H1 (cell line): ENCODE data around the gene HSD3B1. TPM values are rescaled to one million over a fixed set of nuclear protein-coding genes. Genes with fewer than 3 reads are reported as not detected.

Source experiments
- CTCF ChIA-PET: fragments of 300-600 bp; sonication (Branson Sonifier 250); formaldehyde crosslinking; loops from one replicate; lab custom pipeline; 2021; ENCODE audit not compliant: partially characterized antibody; lab: Charles Lee
- POLR2A ChIA-PET: fragments of 300-600 bp; sonication (Branson Sonifier 250); formaldehyde crosslinking; loops from one replicate; lab custom pipeline; 2021; ENCODE audit warnings: inconsistent platforms; ENCODE audit not compliant: partially characterized antibody; lab: Charles Lee
- DNase-seq, 2 experiments: peaks; one replicate each; pipeline versions ENCODE4 v3.0.0 to v3.0.0-alpha.2; 2010 to 2022; ENCODE audit warnings: low spot score in 2 of 2, low read depth in 1 of 2, mixed read lengths in 1 of 2
- FAIRE-seq: peaks from 2 replicates; lab custom pipeline; 2011; peaks lifted over from hg19 to GRCh38; lab: Jason Lieb, UNC
- H2AFZ ChIP-seq: 2 replicates; pipeline ENCODE4 v1.8.1; 2012; ENCODE audit warnings: low read length, inconsistent platforms
- H2AK5ac ChIP-seq: 2 replicates; pipeline ENCODE4 v1.6.1; 2013; ENCODE audit warnings: low read depth, low read length
- H2BK120ac ChIP-seq: replicated peaks from 2 replicates; pipeline ENCODE3; 2013; ENCODE audit warnings: low read depth, low read length, inconsistent platforms
- H2BK12ac ChIP-seq: 2 replicates; pipeline ENCODE4 v1.6.1; 2013; ENCODE audit warnings: low read depth, low read length
- H2BK15ac ChIP-seq: 2 replicates; pipeline ENCODE4 v1.6.1; 2013; ENCODE audit warnings: low read length
- H2BK20ac ChIP-seq: 2 replicates; pipeline ENCODE4 v1.6.1; 2013; ENCODE audit warnings: low read length
- H2BK5ac ChIP-seq: 2 replicates; pipeline ENCODE4 v1.6.1; 2013; ENCODE audit warnings: low read depth, low read length
- H3K14ac ChIP-seq: 2 replicates; pipeline ENCODE4 v1.6.1; 2013; ENCODE audit warnings: inconsistent platforms; ENCODE audit not compliant: insufficient read length
- H3K18ac ChIP-seq: 2 replicates; pipeline ENCODE4 v1.6.1; 2013; ENCODE audit warnings: low read length; ENCODE audit errors: extremely low read depth
- H3K23ac ChIP-seq: 2 replicates; pipeline ENCODE4 v1.6.1; 2013; ENCODE audit warnings: inconsistent platforms; ENCODE audit not compliant: insufficient read length
- H3K23me2 ChIP-seq: 2 replicates; pipeline ENCODE4 v1.6.1; 2013; ENCODE audit warnings: low read depth, low read length
- H3K27ac ChIP-seq: 2 replicates; pipeline ENCODE4 v1.6.1; 2011; ENCODE audit warnings: low read depth, low read length, inconsistent platforms
- H3K27me3 ChIP-seq, 4 experiments: replicated peaks in 1 of 4; 1 replicate in 1 of 4; 2 replicates in 3 of 4; pipeline versions ENCODE4 v1.6.1 to v1.8.1; 2011 to 2013; ENCODE audit warnings: low read length in 3 of 4, mild to moderate bottlenecking in 3 of 4, inconsistent platforms in 2 of 4, mixed read lengths in 2 of 4, moderate library complexity in 1 of 4; ENCODE audit not compliant: control insufficient read depth in 3 of 4, insufficient read depth in 3 of 4; ENCODE audit errors: extremely low read depth in 1 of 4
- H3K36me3 ChIP-seq, 4 experiments: 2 replicates each; pipeline versions ENCODE4 v1.6.1 to v1.8.1; 2011 to 2013; ENCODE audit warnings: mild to moderate bottlenecking in 4 of 4, low read length in 3 of 4, moderate library complexity in 2 of 4, control low read depth in 1 of 4, inconsistent platforms in 1 of 4; ENCODE audit not compliant: insufficient read depth in 4 of 4, control insufficient read depth in 2 of 4
- H3K4ac ChIP-seq: replicated peaks from 2 replicates; pipeline ENCODE3; 2013; ENCODE audit warnings: low read length, low read depth, mixed read lengths, inconsistent platforms; ENCODE audit not compliant: insufficient read length
- H3K4me1 ChIP-seq, 4 experiments: replicated peaks in 1 of 4; 1 replicate in 1 of 4; 2 replicates in 3 of 4; pipeline versions ENCODE4 v1.6.1 to v1.8.1; 2011 to 2013; ENCODE audit warnings: low read length in 3 of 4, inconsistent platforms in 2 of 4, mixed read lengths in 1 of 4; ENCODE audit not compliant: insufficient read depth in 4 of 4, control insufficient read depth in 3 of 4
- H3K4me2 ChIP-seq, 2 experiments: 2 replicates each; pipeline versions ENCODE4 v1.6.1 to v1.8.1; 2011 to 2013; ENCODE audit warnings: low read depth in 2 of 2, low read length in 2 of 2, control low read depth in 1 of 2, inconsistent platforms in 1 of 2, mild to moderate bottlenecking in 1 of 2; ENCODE audit not compliant: insufficient read depth in 1 of 2
- H3K4me3 ChIP-seq, 4 experiments: fragments of 200-600, 300-600 bp in 1 of 4; sonication (generic), shearing (Covaris generic), sonication (Bioruptor Twin) in 1 of 4; 2 replicates each; pipeline versions ENCODE4 v1.5.1 to v1.8.1; 2011 to 2016; ENCODE audit warnings: low read length in 4 of 4, low read depth in 3 of 4, control low read depth in 2 of 4, inconsistent platforms in 2 of 4, mild to moderate bottlenecking in 2 of 4, mixed read lengths in 1 of 4, moderate library complexity in 1 of 4; ENCODE audit not compliant: insufficient read depth in 2 of 4; ENCODE audit errors: extremely low read depth in 1 of 4
- H3K56ac ChIP-seq: replicated peaks from 2 replicates; pipeline ENCODE3; 2013; ENCODE audit warnings: low read depth, mild to moderate bottlenecking, mixed read lengths, low read length, inconsistent platforms; ENCODE audit not compliant: insufficient read length
- H3K79me1 ChIP-seq: 2 replicates; pipeline ENCODE4 v1.6.1; 2013; ENCODE audit warnings: low read depth, low read length, control low read depth
- H3K79me2 ChIP-seq, 2 experiments: 2 replicates each; pipeline versions ENCODE4 v1.6.1 to v1.8.1; 2012 to 2013; ENCODE audit warnings: low read length in 2 of 2, mild to moderate bottlenecking in 2 of 2, inconsistent platforms in 1 of 2; ENCODE audit not compliant: insufficient read depth in 2 of 2, control insufficient read depth in 1 of 2
- H3K9ac ChIP-seq, 4 experiments: replicated peaks in 1 of 4; 1 replicate in 1 of 4; 2 replicates in 3 of 4; pipeline versions ENCODE4 v1.6.1 to v1.8.1; 2011 to 2013; ENCODE audit warnings: low read depth in 3 of 4, low read length in 3 of 4, control low read depth in 2 of 4, mild to moderate bottlenecking in 2 of 4, moderate library complexity in 2 of 4, inconsistent platforms in 1 of 4; ENCODE audit errors: extremely low read depth in 1 of 4
- H3K9me3 ChIP-seq, 2 experiments: 2 replicates each; pipeline versions ENCODE4 v1.6.1 to v1.8.1; 2012 to 2013; ENCODE audit warnings: mild to moderate bottlenecking in 2 of 2, moderate library complexity in 2 of 2, control low read depth in 1 of 2, inconsistent platforms in 1 of 2, low read depth in 1 of 2, low read length in 1 of 2, mixed read lengths in 1 of 2; ENCODE audit not compliant: insufficient read depth in 2 of 2
- H4K20me1 ChIP-seq, 2 experiments: replicated peaks in 1 of 2; 2 replicates each; pipeline versions ENCODE3 to v1.8.1; 2011 to 2013; ENCODE audit warnings: inconsistent platforms in 2 of 2, low read length in 2 of 2, mild to moderate bottlenecking in 1 of 2; ENCODE audit not compliant: insufficient read depth in 2 of 2, control insufficient read depth in 1 of 2
- H4K5ac ChIP-seq: 2 replicates; pipeline ENCODE4 v1.6.1; 2013; ENCODE audit warnings: low read length, low read depth, mixed read lengths, inconsistent platforms; ENCODE audit not compliant: insufficient read length
- H4K8ac ChIP-seq: 2 replicates; pipeline ENCODE4 v1.8.0; 2013; ENCODE audit warnings: mild to moderate bottlenecking, moderate library complexity, low read length, inconsistent platforms; ENCODE audit not compliant: insufficient read depth; ENCODE audit errors: extremely low read depth
- H4K91ac ChIP-seq: replicated peaks from 2 replicates; pipeline ENCODE3; 2013; ENCODE audit warnings: low read length, mixed read lengths, inconsistent platforms; ENCODE audit not compliant: insufficient read length
- RAD21 ChIP-seq, 2 experiments: IDR thresholded peaks in 1 of 2; conservative IDR thresholded peaks in 1 of 2; 2 replicates each; pipeline ENCODE4 v1.6.1; 2011; ENCODE audit warnings: low read depth in 2 of 2, low read length in 2 of 2, improper control_type of control experiment in 1 of 2, inconsistent platforms in 1 of 2, mild to moderate bottlenecking in 1 of 2, moderate library complexity in 1 of 2
- TAF7 ChIP-seq: optimal IDR thresholded peaks from 2 replicates; pipeline ENCODE3; 2011; ENCODE audit warnings: low read depth, mild to moderate bottlenecking, inconsistent platforms, low read length, moderate library complexity, borderline replicate concordance
- WGBS, 2 experiments: shearing (Covaris generic) in 1 of 2; methylation state at CpG; one replicate each; pipeline versions ENCODE4 v1.1.6 to v1.1.7; 2013 to 2015; ENCODE audit warnings: low lambda C conversion rate in 2 of 2, mixed read lengths in 2 of 2, inconsistent platforms in 1 of 2, low coverage in 1 of 2, missing lambda C conversion rate in 1 of 2; ENCODE audit not compliant: insufficient replicate concordance in 2 of 2, insufficient coverage in 1 of 2, insufficient read length in 1 of 2; ENCODE audit errors: extremely low coverage in 1 of 2, missing lambda C conversion rate in 1 of 2; 5-methylcytosine and 5-hydroxymethylcytosine counted together
- polyA plus RNA-seq, 7 experiments: library from polyadenylated mRNA; depleted of rRNA in 3 of 7; stranded (reverse) in 5 of 7; unstranded in 2 of 7; fragments of >200 nt in 5 of 7; fragments of 200-250 nt in 2 of 7; gene quantifications; 1 replicate in 5 of 7; 2 replicates in 1 of 7; 4 replicates in 1 of 7; pipeline versions ENCODE4 v1.2.1 to v1.2.3, GENCODE V29; 2011 to 2013; ENCODE audit warnings: missing spikeins in 2 of 7, mixed read lengths in 2 of 7
- total RNA-seq: library from RNA; stranded (reverse); fragmentation: NEBNext Ultra II Directional; extraction: Animal tissue kit (Norgen Biotek cat#: 25700); gene quantifications from 2 replicates; pipeline ENCODE4 v1.2.1, GENCODE V29; 2021

The HSD3B1 gene
- total and polyA plus RNA-seq, 2 of the 8 experiments (the other 6 are each of a cell fraction or from before 2014, with no cell fraction given), result not detected

DNA sequence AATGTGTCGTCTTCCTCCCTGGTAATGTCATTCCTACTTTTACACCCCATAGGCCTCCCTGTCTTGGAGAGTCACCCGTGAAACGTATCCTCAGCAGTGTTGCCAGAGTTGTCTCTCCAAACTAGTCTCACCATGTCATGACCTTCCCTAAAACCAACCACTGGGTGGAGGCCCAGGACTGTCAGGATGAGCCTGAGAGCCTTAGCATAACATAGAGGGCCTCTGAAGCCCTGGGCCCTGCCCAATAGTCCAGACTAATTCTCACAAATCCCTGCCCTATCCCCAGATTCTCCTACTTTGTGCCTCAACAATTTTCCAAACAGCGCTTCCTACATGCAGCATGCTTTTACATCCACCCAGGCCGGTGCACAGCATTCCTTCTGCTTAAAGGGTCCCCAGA lies 29.3 kb upstream of the HSD3B1 start:
- Histone ChIP-seq H3K36me3 (no peaks in the 10 kb centered on the region), H2BK20ac (no peak overlapping the region), H3K4me3 (no peak overlapping the region), H3K9me3 (no peaks in the 10 kb centered on the region), H4K5ac (no peak overlapping the region), H3K79me1 (no peaks in the 10 kb centered on the region), H3K9ac (no peak overlapping the region), H3K14ac (no peak overlapping the region), H4K8ac (no peak overlapping the region), H3K56ac (no peak overlapping the region), H3K27me3 (no peaks in the 10 kb centered on the region; a peak in 1 of 7 replicates), H2BK5ac (no peak overlapping the region), H4K20me1 (no peaks in the 10 kb centered on the region), H3K4ac (no peak overlapping the region), H2AK5ac (no peak overlapping the region), H2BK15ac (no peak overlapping the region), H3K18ac (no peak overlapping the region), H3K27ac (no peak overlapping the region), H2BK12ac (no peak overlapping the region), H4K91ac (no peak overlapping the region), H3K23me2 (peaks cover 3% of the 10 kb centered on the region; the same call in 1 of the 2 replicates), H3K4me2 (no peak overlapping the region), H2BK120ac (no peak overlapping the region), H3K23ac (no peak overlapping the region), H3K79me2 (no peaks in the 10 kb centered on the region), H2AFZ (no peak overlapping the region), H3K4me1 (peaks cover 0 to 3% (median 3%) of the 10 kb centered on the region in 4 experiments; a peak in 4 of 7 replicates)
- ChIA-PET POLR2A (no interaction called here), CTCF (interaction anchor here (2.3 to 2.7 kb wide), 4 partner anchors 24 to 105 kb away, joined by 6 to 23 read pairs (median 18); no protein-coding TSS in a partner anchor)
- DNase-seq (no peak), FAIRE-seq (no peak)
- TF ChIP-seq RAD21 (IDR thresholded peaks at IDR 0.05 in 1 of 2, conservative IDR thresholded peaks at IDR 0.05 in 1 of 2; ENCODE audit: low read depth in 2 of 2, low read length in 2 of 2) (peak; percentile 37 to 44), TAF7 (no peak)
- 96% methylated on average over 5 of the region's 5 CpGs; no CpG with 5 or more reads in 1 of the 2 experiments for WGBS, 2 experiments
